B cell (primary cell): ENCODE data around the gene PPP1R11. TPM values are rescaled to one million over a fixed set of nuclear protein-coding genes. Genes with fewer than 3 reads are reported as not detected.
A peak's percentile ranks its signal among the peaks of the same experiment; 100 is the strongest.

ENCODE experiments used
- ATAC-seq: fragments of 200-7000 bp; cut with Tn5 transposase; one replicate; pipeline ENCODE4 v1.10.0; 2021; ENCODE audit warnings: low read depth, mild to moderate bottlenecking, moderate number of reproducible peaks, moderate library complexity
- CTCF ChIA-PET: fragments of 350-600 bp; sonication (Branson Sonifier 250); formaldehyde crosslinking; loops from one replicate; lab custom pipeline; 2021; ENCODE audit warnings: antibody characterized with exemption, inconsistent platforms; lab: Charles Lee
- POLR2A ChIA-PET: fragments of 350-600 bp; sonication (Branson Sonifier 250); formaldehyde crosslinking; loops from one replicate; lab custom pipeline; 2021; ENCODE audit warnings: antibody characterized with exemption; lab: Charles Lee
- DNase-seq: peaks from one replicate; pipeline ENCODE4 v3.0.0; 2013
- H2AFZ ChIP-seq: 2 replicates; pipeline ENCODE4 v1.6.1; 2012; ENCODE audit warnings: mild to moderate bottlenecking, low read depth, low read length; ENCODE audit not compliant: insufficient read depth, poor library complexity, severe bottlenecking
- H3K27ac ChIP-seq, 2 donors: 1 replicate in 1 of 2; 2 replicates in 1 of 2; pipeline ENCODE4 v1.5.1; 2012 to 2013; ENCODE audit warnings: low read length in 2 of 2, mild to moderate bottlenecking in 2 of 2, moderate library complexity in 1 of 2
- H3K27me3 ChIP-seq, 4 experiments: fragments of 200-600 bp in 1 of 4; sonication (generic) in 1 of 4; replicated peaks in 1 of 4; 1 replicate in 2 of 4; 2 replicates in 2 of 4; pipeline versions ENCODE4 v1.6.1 to v1.7.0; 2013 to 2016; ENCODE audit warnings: low read length in 3 of 4, mild to moderate bottlenecking in 2 of 4, mixed read lengths in 1 of 4, moderate library complexity in 1 of 4; ENCODE audit not compliant: insufficient read depth in 4 of 4, control insufficient read depth in 3 of 4; ENCODE audit errors: control extremely low read depth in 1 of 4
- H3K36me3 ChIP-seq, 2 experiments: replicated peaks in 1 of 2; 1 replicate in 1 of 2; 2 replicates in 1 of 2; pipeline versions ENCODE4 v1.6.1 to v1.7.1; 2013; ENCODE audit warnings: low read length in 1 of 2; ENCODE audit not compliant: insufficient read depth in 2 of 2, control insufficient read depth in 1 of 2; ENCODE audit errors: control extremely low read depth in 1 of 2, extremely low read depth in 1 of 2
- H3K4me1 ChIP-seq, 2 donors: fragments of 200-600 bp in 1 of 2; sonication (generic) in 1 of 2; 1 replicate in 1 of 2; 2 replicates in 1 of 2; pipeline versions ENCODE4 v1.5.1 to v1.6.1; 2013 to 2017; ENCODE audit warnings: low read length in 2 of 2; ENCODE audit not compliant: control insufficient read depth in 2 of 2, insufficient read depth in 2 of 2
- H3K4me2 ChIP-seq: replicated peaks from 2 replicates; pipeline ENCODE3; 2012; ENCODE audit warnings: mild to moderate bottlenecking, low read depth, low read length; ENCODE audit not compliant: poor library complexity, severe bottlenecking
- H3K4me3 ChIP-seq, 5 experiments: fragments of 200-600 bp in 1 of 5; sonication (generic) in 1 of 5; 1 replicate in 3 of 5; 2 replicates in 2 of 5; pipeline versions ENCODE4 v1.5.1 to v1.7.0; 2011 to 2016; ENCODE audit warnings: low read length in 4 of 5, mild to moderate bottlenecking in 4 of 5, low read depth in 2 of 5, control low read depth in 1 of 5, moderate library complexity in 1 of 5; ENCODE audit not compliant: insufficient read depth in 1 of 5; ENCODE audit errors: control extremely low read depth in 1 of 5, extremely low read depth in 1 of 5
- H3K79me2 ChIP-seq: fragments of 200-600 bp; sonication (generic); one replicate; pipeline ENCODE4 v1.6.0; 2016; ENCODE audit warnings: low read length; ENCODE audit not compliant: control insufficient read depth, insufficient read depth
- H3K9ac ChIP-seq: fragments of 200-600 bp; sonication (generic); 2 replicates; pipeline ENCODE4 v1.6.1; 2017; ENCODE audit warnings: mild to moderate bottlenecking, low read length, moderate library complexity
- H3K9me3 ChIP-seq, 3 donors: one replicate each; pipeline versions ENCODE4 v1.6.1 to v1.7.1; 2013; ENCODE audit warnings: low read length in 2 of 3; ENCODE audit not compliant: control insufficient read depth in 2 of 3, insufficient read depth in 1 of 3; ENCODE audit errors: control extremely low read depth in 1 of 3
- H4K20me1 ChIP-seq: 2 replicates; pipeline ENCODE4 v1.6.0; 2012; ENCODE audit warnings: mild to moderate bottlenecking, low read length; ENCODE audit not compliant: insufficient read depth, control insufficient read depth, poor library complexity, severe bottlenecking
- H3K27ac Mint-ChIP-seq: one replicate; pipeline ENCODE4 v1.8.0; 2021; ENCODE audit warnings: mixed read lengths
- H3K27me3 Mint-ChIP-seq: one replicate; pipeline ENCODE4 v1.8.0; 2021; ENCODE audit warnings: mixed read lengths
- H3K4me1 Mint-ChIP-seq: one replicate; pipeline ENCODE4 v1.8.0; 2021; ENCODE audit warnings: mixed read lengths
- H3K4me3 Mint-ChIP-seq: one replicate; pipeline ENCODE4 v1.8.0; 2021; ENCODE audit warnings: mixed read lengths
- H3K9me3 Mint-ChIP-seq: one replicate; pipeline ENCODE4 v1.8.0; 2022; ENCODE audit warnings: mixed read lengths; ENCODE audit not compliant: insufficient read depth
- CTCF ChIP-seq: fragments of 200-600 bp; IDR thresholded peaks from one replicate; pipeline ENCODE4 v1.8.0; 2022; ENCODE audit warnings: antibody characterized with exemption, mild to moderate bottlenecking
- EZH2 ChIP-seq: IDR thresholded peaks from 2 replicates; pipeline ENCODE4 v1.6.1; 2012; ENCODE audit warnings: borderline replicate concordance, low read depth, mild to moderate bottlenecking, moderate library complexity, low read length; ENCODE audit not compliant: insufficient read depth, poor library complexity, severe bottlenecking
- WGBS: methylation state at CpG from one replicate; pipeline ENCODE4 v1.1.5; 2013; ENCODE audit warnings: missing lambda C conversion rate; ENCODE audit not compliant: insufficient coverage; 5-methylcytosine and 5-hydroxymethylcytosine counted together
- intact Hi-C: fragments of 100-400 bp; cut with micrococcal nuclease; formaldehyde crosslinking; loops from one replicate; pipeline ENCODE4 v1.10.0; 2022
- polyA plus RNA-seq: library from polyadenylated mRNA; depleted of rRNA; stranded (reverse); fragments of >200 nt; gene quantifications from 2 replicates; pipeline ENCODE4 v1.2.3, GENCODE V29; 2012
- total RNA-seq, 2 donors: library from RNA; stranded (reverse); fragments of 120-200 nt in 1 of 2; gene quantifications; 1 replicate in 1 of 2; 2 replicates in 1 of 2; pipeline versions ENCODE4 v1.2.3 to v1.2.4, GENCODE V29; 2013 to 2022

Gene PPP1R11
- total and polyA plus RNA-seq, 2 donors (not counting 1 experiment from before 2014, with no cell fraction given): 44.8 to 47.8 TPM

- H3K4me3 Mint-ChIP-seq: peak overlapping the region; percentile 65
- H3K9me3 Mint-ChIP-seq: peaks cover 2% of the 10 kb centered on the region
- Histone ChIP-seq H2AFZ (peak overlapping the region; percentile 22), H3K79me2 (no peaks in the 10 kb centered on the region), H3K4me2 (peak overlapping the region; percentile 64), H3K4me3 (no peak overlapping the region), H4K20me1 (peaks cover 1% of the 10 kb centered on the region), H3K27ac (no peak overlapping the region), H3K9ac (no peak overlapping the region), H3K27me3 (peaks cover 0 to 68% (median 46%) of the 10 kb centered on the region in 4 experiments), H3K36me3 (no peaks in the 10 kb centered on the region), H3K9me3 (peaks cover 0 to 20% (median 0%) of the 10 kb centered on the region in 3 donors), H3K4me1 (peaks cover 24 to 27% of the 10 kb centered on the region in 2 donors)
- POLR2A ChIA-PET: no interaction called here
- CTCF ChIA-PET: interaction anchor here (0.6 to 1.9 kb wide), 2 partner anchors 15 to 1283 kb away, joined by 3 to 7 read pairs; partner anchors contain the start of gene POLR1H
- H3K4me1 Mint-ChIP-seq: peaks cover 26% of the 10 kb centered on the region
- WGBS: 36% methylated on average over 18 of the region's 22 CpGs
- intact Hi-C loops: no loop called here
- H3K27ac Mint-ChIP-seq: no peak overlapping the region
- DNase-seq (peak; percentile 44), ATAC-seq (no peak)
- H3K27me3 Mint-ChIP-seq: peaks cover 79% of the 10 kb centered on the region
- peak; percentile 56 for TF ChIP-seq EZH2
- no peak for TF ChIP-seq CTCF
Measured at GRCh38 chr6:30075790-30076732, 9.1 kb downstream of the PPP1R11 start.

GRCh38 chr6:30077218-30077617, 10.2 kb downstream of the PPP1R11 start:
- Mint-ChIP-seq H3K27me3 (peaks cover 70% of the 10 kb centered on the region), H3K27ac (no peak overlapping the region), H3K4me3 (no peak overlapping the region), H3K9me3 (peaks cover 2% of the 10 kb centered on the region), H3K4me1 (peaks cover 19% of the 10 kb centered on the region)
- Histone ChIP-seq H3K36me3 (no peaks in the 10 kb centered on the region), H3K4me2 (no peak overlapping the region), H3K79me2 (no peaks in the 10 kb centered on the region), H3K4me3 (no peak overlapping the region), H3K4me1 (peaks cover 19 to 20% of the 10 kb centered on the region in 2 donors), H3K9me3 (peaks cover 0 to 15% (median 0%) of the 10 kb centered on the region in 3 donors), H3K27ac (no peak overlapping the region), H4K20me1 (no peaks in the 10 kb centered on the region), H2AFZ (no peak overlapping the region), H3K9ac (no peak overlapping the region), H3K27me3 (peaks cover 0 to 57% (median 40%) of the 10 kb centered on the region in 4 experiments)
- ChIA-PET POLR2A (no interaction called here), CTCF (no interaction called here)
- WGBS: 27% methylated on average over 3 of the region's 4 CpGs
- intact Hi-C loops: no loop called here
- DNase-seq (no peak), ATAC-seq (no peak)
- no peak for TF ChIP-seq EZH2
- TF ChIP-seq CTCF: no peak
